Measurements from ENCODE around the gene BPTF.
"Not testable (repeated sequence)": the region's sequence is repeated elsewhere in the genome, so short reads cannot be mapped to it uniquely, and the experiment has no call there.

BPTF gene

GRCh38 chr17:67902511-67903231 lies 77.4 kb downstream of the BPTF start:
- no peak for DNase-seq

GRCh38 chr17:67905298-67905697 lies 80.0 kb downstream of the BPTF start:
- not testable (repeated sequence) for DNase-seq

- DNase-seq, result peak; percentile 6
Measured at GRCh38 chr17:67910117-67910803, 85.0 kb downstream of the BPTF start.

DNA sequence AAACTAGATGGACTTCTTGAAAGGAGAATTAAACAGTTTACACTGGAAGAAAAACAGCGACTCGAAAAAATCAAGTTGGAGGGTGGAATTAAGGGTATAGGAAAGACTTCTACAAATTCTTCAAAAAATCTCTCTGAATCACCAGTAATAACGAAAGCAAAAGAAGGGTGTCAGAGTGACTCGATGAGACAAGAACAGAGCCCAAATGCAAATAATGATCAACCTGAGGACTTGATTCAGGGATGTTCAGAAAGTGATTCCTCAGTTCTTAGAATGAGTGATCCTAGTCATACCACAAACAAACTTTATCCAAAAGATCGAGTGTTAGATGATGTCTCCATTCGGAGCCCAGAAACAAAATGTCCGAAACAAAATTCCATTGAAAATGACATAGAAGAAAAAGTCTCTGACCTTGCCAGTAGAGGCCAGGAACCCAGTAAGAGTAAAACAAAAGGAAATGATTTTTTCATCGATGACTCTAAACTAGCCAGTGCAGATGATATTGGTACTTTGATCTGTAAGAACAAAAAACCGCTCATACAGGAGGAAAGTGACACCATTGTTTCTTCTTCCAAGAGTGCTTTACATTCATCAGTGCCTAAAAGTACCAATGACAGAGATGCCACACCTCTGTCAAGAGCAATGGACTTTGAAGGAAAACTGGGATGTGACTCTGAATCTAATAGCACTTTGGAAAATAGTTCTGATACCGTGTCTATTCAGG lies 85.9 kb downstream of the BPTF start:
- DNase-seq, result no peak

- no peak for DNase-seq
Measured at GRCh38 chr17:67912088-67912487, 86.8 kb downstream of the BPTF start.

- peak; percentile 42 for DNase-seq
Measured at GRCh38 chr17:67912656-67913055, 87.4 kb downstream of the BPTF start.

DNA sequence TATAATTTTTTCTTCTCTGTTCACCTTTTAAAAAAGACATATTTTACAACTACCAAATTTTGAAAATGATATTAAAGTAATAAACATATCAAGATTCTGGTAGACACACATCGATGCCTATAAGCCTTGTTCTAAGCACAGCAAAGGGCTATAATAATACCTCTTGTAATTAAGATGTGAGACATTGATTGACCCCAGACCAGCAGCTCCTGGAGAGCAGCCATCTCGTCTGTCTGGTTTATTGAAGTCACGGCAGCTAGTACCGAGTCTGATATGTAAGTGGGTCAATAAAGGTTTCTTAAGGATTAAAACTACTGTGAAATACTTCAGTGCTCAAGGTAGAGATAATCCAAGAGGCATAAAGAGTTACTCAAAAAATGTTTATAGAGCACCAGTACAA lies 94.9 kb downstream of the BPTF start:
- no peak for DNase-seq

DNA sequence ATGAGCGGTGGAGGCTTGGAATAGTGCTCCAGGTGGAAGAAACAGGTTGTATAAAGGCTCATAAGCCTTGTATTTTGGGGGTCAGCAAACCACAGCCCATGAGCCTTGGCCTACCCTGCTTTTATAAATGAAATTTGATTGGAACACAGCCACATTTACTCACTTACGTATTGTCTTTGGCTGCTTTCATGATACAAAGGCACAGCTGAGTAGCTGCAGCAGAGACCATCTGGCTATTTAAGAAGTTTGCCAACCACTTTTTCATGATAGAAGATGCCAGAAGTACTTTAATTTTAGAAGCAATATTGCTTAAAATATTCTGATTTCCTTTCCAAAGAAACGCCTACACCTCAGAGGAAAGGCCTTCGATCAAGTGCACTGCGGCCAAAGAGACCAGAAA lies 97.2 kb downstream of the BPTF start:
- no peak for DNase-seq

DNA sequence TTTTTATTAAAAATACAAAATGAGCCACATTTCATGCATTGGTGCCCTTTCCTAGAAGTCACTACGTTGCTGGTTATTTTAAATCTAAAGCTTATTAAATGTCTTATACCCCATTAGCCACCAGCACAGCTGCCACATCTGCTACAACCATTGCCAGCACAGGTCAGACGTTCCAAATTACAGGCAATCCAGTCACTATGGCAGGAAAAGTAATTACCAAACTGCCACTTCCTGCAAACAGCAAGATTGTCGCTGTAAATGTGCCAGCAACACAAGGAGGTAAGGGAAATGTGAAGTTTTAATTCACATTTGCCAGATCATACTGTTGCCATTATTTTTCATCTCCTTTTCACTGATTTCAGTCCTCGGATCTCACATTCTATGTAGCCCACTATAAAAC lies 103.5 kb downstream of the BPTF start:
- DNase-seq, result not testable (repeated sequence)

GRCh38 chr17:67931227-67931626 lies 105.9 kb downstream of the BPTF start:
- DNase-seq, result no peak

- peak; percentile 43 for DNase-seq
Measured at GRCh38 chr17:67942810-67943209, 117.5 kb downstream of the BPTF start.

- DNase-seq, result no peak
Measured at GRCh38 chr17:67944035-67944434, 118.7 kb downstream of the BPTF start.

- no peak for DNase-seq
Measured at GRCh38 chr17:67946513-67946912, 121.2 kb downstream of the BPTF start.

GRCh38 chr17:67947325-67947813 lies 122.1 kb downstream of the BPTF start:
- no peak for DNase-seq

GRCh38 chr17:67950945-67951344 lies 125.6 kb downstream of the BPTF start:
- no peak for DNase-seq

- DNase-seq, result no peak
Measured at GRCh38 chr17:67959510-67959909, 134.2 kb downstream of the BPTF start.

- not testable (repeated sequence) for DNase-seq
Measured at GRCh38 chr17:67960276-67960675, 135.0 kb downstream of the BPTF start.

GRCh38 chr17:67962156-67962555 lies 136.9 kb downstream of the BPTF start:
- not testable (repeated sequence) for DNase-seq

DNA sequence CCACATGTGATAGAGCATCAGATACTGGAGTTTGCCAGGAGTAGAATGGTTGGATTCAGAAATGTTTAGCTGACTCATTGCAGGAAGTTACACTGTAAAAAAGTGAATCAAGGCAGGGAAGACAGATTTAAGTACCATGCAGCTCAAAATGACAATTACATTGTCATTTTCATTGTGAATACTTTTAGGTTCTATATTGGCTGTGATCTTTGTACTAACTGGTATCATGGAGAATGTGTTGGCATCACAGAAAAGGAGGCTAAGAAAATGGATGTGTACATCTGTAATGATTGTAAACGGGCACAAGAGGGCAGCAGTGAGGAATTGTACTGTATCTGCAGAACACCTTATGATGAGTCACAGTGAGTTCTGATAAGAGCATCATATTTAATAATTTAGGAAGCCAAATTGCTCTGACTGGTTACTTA lies 137.9 kb downstream of the BPTF start:
- DNase-seq, result peak; percentile 92

GRCh38 chr17:67970783-67971182 lies 145.5 kb downstream of the BPTF start:
- no peak for DNase-seq

DNA sequence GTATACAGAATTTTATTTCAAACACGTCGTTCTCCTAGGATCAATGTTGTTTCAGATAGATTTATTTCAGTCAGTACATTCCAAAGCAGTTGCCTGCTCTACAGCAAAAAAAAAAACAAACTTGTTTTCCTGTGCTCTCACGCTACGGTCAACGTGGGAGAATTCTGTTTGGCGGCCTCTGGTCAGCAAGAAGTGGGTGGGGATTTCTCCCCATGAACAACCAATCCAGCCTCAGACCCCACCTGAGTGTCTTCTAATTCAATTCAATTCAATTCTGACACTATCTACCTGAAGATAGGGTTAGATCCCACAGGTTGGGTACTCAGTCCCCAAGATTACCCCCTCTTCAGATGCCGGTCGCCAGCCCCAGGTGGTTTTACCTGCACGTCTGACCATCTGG lies 148.9 kb downstream of the BPTF start:
- no peak for DNase-seq

DNA sequence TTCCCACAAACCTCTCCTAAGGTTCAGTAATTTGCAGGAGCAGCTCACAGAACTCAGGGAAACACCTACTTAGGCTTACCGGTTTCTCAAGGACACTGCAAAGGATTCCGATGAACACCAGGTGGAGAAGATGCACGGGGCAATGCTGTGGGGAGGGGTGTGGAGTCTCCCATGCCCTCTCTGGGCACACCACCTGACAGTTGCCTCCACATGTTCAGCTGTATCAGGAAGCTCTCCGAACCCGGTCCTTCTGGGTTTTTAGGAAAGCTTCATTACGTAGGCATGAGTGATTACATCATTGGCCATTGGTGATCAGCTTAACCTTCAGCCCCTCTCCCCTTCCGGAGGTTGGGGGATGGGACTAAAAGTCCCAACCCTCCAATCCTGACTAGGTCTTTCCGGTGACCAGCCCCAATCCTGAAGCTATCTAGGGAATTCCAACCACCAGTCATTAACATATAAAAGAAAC lies 149.3 kb downstream of the BPTF start:
- DNase-seq, result no peak

DNA sequence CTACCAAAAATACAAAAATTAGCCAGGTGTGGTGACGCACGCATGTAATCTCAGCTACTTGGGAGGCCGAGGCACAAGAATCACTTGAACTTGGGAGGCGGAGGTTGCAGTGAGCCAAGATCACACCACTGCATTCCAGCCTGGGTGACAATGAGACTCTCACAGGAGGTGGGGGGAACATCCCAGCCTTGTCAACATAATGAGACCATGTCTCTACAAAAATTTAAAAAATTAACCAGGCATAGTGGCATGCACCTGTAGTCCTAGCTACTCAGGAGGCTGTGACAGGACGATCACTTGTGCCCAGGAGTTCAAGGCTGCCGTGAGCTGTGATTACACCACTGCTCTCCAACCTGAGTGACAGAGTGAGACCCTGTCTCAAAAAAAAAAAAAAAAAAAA lies 151.0 kb downstream of the BPTF start:
- DNase-seq, result not testable (repeated sequence)

DNA sequence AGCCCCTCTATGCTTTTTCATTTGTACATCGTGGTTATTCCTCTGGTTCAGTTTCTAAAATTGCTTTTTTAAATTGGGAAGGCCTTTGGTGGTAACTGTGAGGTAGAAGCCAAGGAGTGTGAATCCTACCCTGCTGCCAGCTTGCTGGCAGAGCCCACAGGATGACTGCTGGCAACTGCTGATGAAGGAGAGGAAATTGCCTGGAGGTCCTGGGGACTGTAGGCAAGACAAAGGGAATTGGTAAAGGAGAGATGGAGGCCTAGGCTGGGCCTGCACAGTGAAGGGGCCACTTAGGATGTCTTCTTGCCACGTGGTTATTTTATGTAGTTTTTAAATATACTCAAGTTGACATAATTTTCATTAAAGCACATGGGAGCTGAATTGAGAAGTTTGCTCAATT lies 155.2 kb downstream of the BPTF start:
- no peak for DNase-seq

Data from hematopoietic multipotent progenitor cell treated with erythropoietin and hydrocortisone succinate and interleukin-3 and kit ligand, for 6 days (in vitro differentiated cells).